Kidney (tissue), 14 donors: ENCODE results near the gene MAPK10. TPM values are rescaled to one million over a fixed set of nuclear protein-coding genes. Genes with fewer than 3 reads are reported as not detected.
A peak's percentile ranks its signal among the peaks of the same experiment; 100 is the strongest.

Experiments used
- DNase-seq, 5 donors: peaks; one replicate each; pipeline ENCODE4 v3.0.0-alpha.2; 2013 to 2020
- FAIRE-seq: peaks from 2 replicates; lab custom pipeline; 2012; peaks lifted over from hg19 to GRCh38; lab: Jason Lieb, UNC
- H3K27ac ChIP-seq, 2 donors: one replicate each; pipeline ENCODE4 v1.7.0; 2013; ENCODE audit warnings: low read depth in 2 of 2, low read length in 2 of 2, inconsistent platforms in 1 of 2
- H3K27me3 ChIP-seq: one replicate; pipeline ENCODE4 v1.7.1; 2013; ENCODE audit warnings: low read length, inconsistent platforms; ENCODE audit not compliant: control insufficient read depth, insufficient read depth
- H3K36me3 ChIP-seq, 3 donors: one replicate each; pipeline versions ENCODE4 v1.7.0 to v1.7.1; 2013; ENCODE audit warnings: low read length in 3 of 3, control low read depth in 1 of 3, inconsistent platforms in 1 of 3; ENCODE audit not compliant: insufficient read depth in 3 of 3, control insufficient read depth in 2 of 3
- H3K4me1 ChIP-seq, 3 donors: one replicate each; pipeline versions ENCODE4 v1.7.0 to v1.7.1; 2013; ENCODE audit warnings: low read length in 3 of 3, inconsistent platforms in 1 of 3, low read depth in 1 of 3; ENCODE audit not compliant: control insufficient read depth in 2 of 3, insufficient read depth in 2 of 3
- H3K4me3 ChIP-seq, 3 donors: one replicate each; pipeline versions ENCODE4 v1.7.0 to v1.8.1; 2013; ENCODE audit warnings: low read length in 3 of 3, control low read depth in 1 of 3, inconsistent platforms in 1 of 3
- H3K9ac ChIP-seq, 3 donors: one replicate each; pipeline versions ENCODE4 v1.7.0 to v1.7.1; 2013; ENCODE audit warnings: low read length in 3 of 3, control low read depth in 1 of 3, inconsistent platforms in 1 of 3
- H3K9me3 ChIP-seq, 3 donors: one replicate each; pipeline versions ENCODE4 v1.7.0 to v1.7.1; 2013; ENCODE audit warnings: low read length in 3 of 3, control low read depth in 1 of 3, inconsistent platforms in 1 of 3; ENCODE audit not compliant: control insufficient read depth in 2 of 3, insufficient read depth in 1 of 3
- CTCF ChIP-seq: IDR thresholded peaks from 3 replicates; pipeline ENCODE4 v1.5.1; 2012; ENCODE audit warnings: mild to moderate bottlenecking, moderate library complexity, borderline replicate concordance; ENCODE audit not compliant: insufficient read depth; ENCODE audit errors: extremely low read depth
- intact Hi-C: fragments of 100-400 bp; cut with DNase I; formaldehyde crosslinking; loops from one replicate; pipeline ENCODE4 v1.11.1; 2022
- polyA plus RNA-seq: library from polyadenylated mRNA; stranded (reverse); fragments of 350-450 nt; fragmentation: Illumina TruSeq; extraction: RNeasy Lipid Tissue Mini Kit (QIAGEN cat#74804); gene quantifications from one replicate; pipeline ENCODE4 v1.2.3, GENCODE V29; 2014; ENCODE audit warnings: low read depth, low replicate concordance; ENCODE audit not compliant: insufficient read depth
- total RNA-seq: library from RNA; stranded (reverse); fragmentation: NEBNext Ultra II Directional; extraction: Animal tissue kit (Norgen Biotek cat#: 25700); gene quantifications from one replicate; pipeline ENCODE4 v1.2.1, GENCODE V29; 2021
- donor health status: control.
- donor health status: control.
- donor health status: control.
- donor health status: control.
- donor health status: control.
- donor health status: DM: yes; HTN: yes; CAD: no.
- donor health status: Normal renal cell carcinoma (clear cell type).

The MAPK10 gene
- total and polyA plus RNA-seq, 2 donors from 2014 or later: 27.6 to 54.5 TPM

GRCh38 chr4:85963231-85963630 lies 396.6 kb downstream of the MAPK10 start:
- no peak for TF ChIP-seq CTCF
- Histone ChIP-seq H3K4me1 (peaks cover 7 to 22% (median 9%) of the 10 kb centered on the region in 3 donors), H3K27me3 (no peaks in the 10 kb centered on the region), H3K36me3 (no peaks in the 10 kb centered on the region), H3K27ac (no peak overlapping the region), H3K9ac (no peak overlapping the region), H3K4me3 (no peak overlapping the region), H3K9me3 (no peaks in the 10 kb centered on the region)
- intact Hi-C loops: no loop called here
- FAIRE-seq (peak; percentile 3), DNase-seq (no peak)

GRCh38 chr4:85961887-85962286 lies 398.0 kb downstream of the MAPK10 start:
- FAIRE-seq: no peak
- no peak overlapping the region for H3K9ac ChIP-seq
- H3K27me3 ChIP-seq: no peaks in the 10 kb centered on the region
- no peak overlapping the region for H3K27ac ChIP-seq
- H3K4me1 ChIP-seq: peaks cover 5 to 16% (median 10%) of the 10 kb centered on the region in 3 donors
- intact Hi-C loops: no loop called here
- H3K36me3 ChIP-seq: no peaks in the 10 kb centered on the region
- H3K4me3 ChIP-seq: no peak overlapping the region
- no peak for TF ChIP-seq CTCF
- no peak for DNase-seq
- H3K9me3 ChIP-seq: no peaks in the 10 kb centered on the region

- no peak overlapping the region for H3K9ac ChIP-seq
- no peak for FAIRE-seq
- H3K9me3 ChIP-seq: no peaks in the 10 kb centered on the region
- H3K4me3 ChIP-seq: peak overlapping the region in 1 of 3 donors; percentile 27
- H3K4me1 ChIP-seq: peaks cover 5 to 7% (median 6%) of the 10 kb centered on the region in 3 donors
- peaks cover 0 to 8% (median 0%) of the 10 kb centered on the region in 3 donors for H3K36me3 ChIP-seq
- H3K27me3 ChIP-seq: no peaks in the 10 kb centered on the region
- no peak for TF ChIP-seq CTCF
- intact Hi-C loops: no loop called here
- DNase-seq: peak in 4 of 5 donors; percentile 39 to 66 (median 62)
- peak overlapping the region; percentile 58 to 63 for H3K27ac ChIP-seq
These were observed 403.4 kb downstream of the MAPK10 start for GRCh38 chr4:85956293-85956945.
